Endothelial cell of umbilical vein (primary cell): ENCODE results near the gene KRT37. TPM values are rescaled to one million over a fixed set of nuclear protein-coding genes. Genes with fewer than 3 reads are reported as not detected.

ENCODE experiments used
- BruUV-seq: library from RNA; stranded (reverse); fragments of 400-500 nt; replicated peaks from 2 replicates; lab custom pipeline; 2021; lab: Mats Ljungman, UMichigan
- CTCF ChIA-PET: fragments of 300-600, 350-600 bp; sonication (Branson Sonifier 250); formaldehyde crosslinking; loops from one replicate; lab custom pipeline; 2021; ENCODE audit warnings: antibody characterized with exemption, inconsistent platforms; lab: Charles Lee
- POLR2A ChIA-PET: fragments of 300-600, 350-600 bp; sonication (Branson Sonifier 250); formaldehyde crosslinking; loops from one replicate; lab custom pipeline; 2021; ENCODE audit warnings: antibody characterized with exemption, inconsistent platforms; lab: Charles Lee
- DNase-seq: peaks from one replicate; pipeline ENCODE4 v3.0.0-alpha.2; 2011; ENCODE audit warnings: low read depth, low spot score
- FAIRE-seq: peaks from 2 replicates; lab custom pipeline; 2011; peaks lifted over from hg19 to GRCh38; lab: Jason Lieb, UNC
- H2AFZ ChIP-seq: 2 replicates; pipeline ENCODE4 v1.6.0; 2012; ENCODE audit warnings: low read depth, low read length, control low read depth, inconsistent platforms
- H3K27ac ChIP-seq: 2 replicates; pipeline ENCODE4 v1.5.1; 2011; ENCODE audit warnings: low read depth, mild to moderate bottlenecking, control low read depth, low read length, moderate library complexity; ENCODE audit not compliant: insufficient read depth
- H3K27me3 ChIP-seq, 2 experiments: 2 replicates each; pipeline versions ENCODE4 v1.6.0 to v1.6.1; 2011; ENCODE audit warnings: low read length in 2 of 2, mixed read lengths in 1 of 2; ENCODE audit not compliant: control insufficient read depth in 2 of 2, insufficient read depth in 2 of 2
- H3K36me3 ChIP-seq, 2 experiments: 2 replicates in 1 of 2; 3 replicates in 1 of 2; pipeline ENCODE4 v1.5.1; 2011; ENCODE audit warnings: low read length in 2 of 2, mild to moderate bottlenecking in 1 of 2, moderate library complexity in 1 of 2; ENCODE audit not compliant: control insufficient read depth in 2 of 2, insufficient read depth in 2 of 2; ENCODE audit errors: extremely low read depth in 1 of 2
- H3K4me1 ChIP-seq: 3 replicates; pipeline ENCODE4 v1.5.1; 2011; ENCODE audit warnings: mild to moderate bottlenecking, low read length; ENCODE audit not compliant: control insufficient read depth, insufficient read depth; ENCODE audit errors: extremely low read depth
- H3K4me2 ChIP-seq: 2 replicates; pipeline ENCODE4 v1.6.1; 2011; ENCODE audit warnings: low read length, control low read depth, mixed read lengths; ENCODE audit not compliant: insufficient read depth
- H3K4me3 ChIP-seq, 3 experiments: fragments of 200-600 bp in 1 of 3; sonication (generic), shearing (Covaris generic) in 1 of 3; replicated peaks in 1 of 3; 2 replicates each; pipeline ENCODE4 v1.5.1; 2011 to 2016; ENCODE audit warnings: control low read depth in 3 of 3, low read length in 3 of 3, mild to moderate bottlenecking in 2 of 3, inconsistent platforms in 1 of 3, low read depth in 1 of 3, moderate library complexity in 1 of 3; ENCODE audit not compliant: insufficient read depth in 1 of 3
- H3K79me2 ChIP-seq: 2 replicates; pipeline ENCODE4 v1.6.0; 2012; ENCODE audit warnings: low read length, inconsistent platforms; ENCODE audit not compliant: control insufficient read depth, insufficient read depth
- H3K9ac ChIP-seq: replicated peaks from 2 replicates; pipeline ENCODE3; 2011; ENCODE audit warnings: low read length, control low read depth; ENCODE audit not compliant: insufficient read depth; ENCODE audit errors: extremely low read depth
- H3K9me1 ChIP-seq: replicated peaks from 3 replicates; pipeline ENCODE4 v1.6.0; 2011; ENCODE audit warnings: mild to moderate bottlenecking, low read length; ENCODE audit not compliant: control insufficient read depth, insufficient read depth; ENCODE audit errors: extremely low read depth
- H3K9me3 ChIP-seq: replicated peaks from 2 replicates; pipeline ENCODE4 v1.5.1; 2012; ENCODE audit warnings: low read length, inconsistent platforms; ENCODE audit not compliant: control insufficient read depth, insufficient read depth
- H4K20me1 ChIP-seq: replicated peaks from 2 replicates; pipeline ENCODE3; 2011; ENCODE audit warnings: mild to moderate bottlenecking, low read length; ENCODE audit not compliant: control insufficient read depth, insufficient read depth; ENCODE audit errors: extremely low read depth
- CTCF ChIP-seq, 2 donors: IDR thresholded peaks; 1 replicate in 1 of 2; 2 replicates in 1 of 2; pipeline ENCODE4 v1.5.1; 2011; ENCODE audit warnings: low read length in 2 of 2, mild to moderate bottlenecking in 2 of 2, moderate library complexity in 2 of 2, control low read depth in 1 of 2, inconsistent platforms in 1 of 2, low read depth in 1 of 2; ENCODE audit not compliant: insufficient read depth in 1 of 2; ENCODE audit errors: extremely low read depth in 1 of 2
- EZH2 ChIP-seq: IDR thresholded peaks from 2 replicates; pipeline ENCODE4 v1.6.1; 2012; ENCODE audit warnings: borderline replicate concordance, low read depth, mild to moderate bottlenecking, moderate library complexity, low read length, inconsistent platforms; ENCODE audit not compliant: severe bottlenecking
- FOS ChIP-seq: IDR thresholded peaks from 2 replicates; pipeline ENCODE4 v1.6.1; 2011; ENCODE audit warnings: mild to moderate bottlenecking, low read length, moderate library complexity, borderline replicate concordance; ENCODE audit not compliant: insufficient read depth
- GATA2 ChIP-seq: IDR thresholded peaks from 2 replicates; pipeline ENCODE4 v1.7.0; 2011; ENCODE audit warnings: low read depth, mild to moderate bottlenecking, moderate library complexity, mixed read lengths, low read length; ENCODE audit not compliant: insufficient read length, insufficient read depth
- JUN ChIP-seq: IDR thresholded peaks from 2 replicates; pipeline ENCODE4 v1.6.1; 2011; ENCODE audit warnings: borderline replicate concordance, low read depth; ENCODE audit not compliant: insufficient read length, insufficient read depth
- MAX ChIP-seq: IDR thresholded peaks from 2 replicates; pipeline ENCODE4 v1.6.1; 2011; ENCODE audit not compliant: insufficient read depth, insufficient read length
- MYC ChIP-seq: IDR thresholded peaks from one replicate; pipeline ENCODE4 v1.6.1; 2011; ENCODE audit warnings: mild to moderate bottlenecking, low read depth, low read length
- POLR2A ChIP-seq: IDR thresholded peaks from 2 replicates; pipeline ENCODE4 v1.6.1; 2012; ENCODE audit warnings: low read depth, mild to moderate bottlenecking, control low read depth, low read length
- POLR2AphosphoS5 ChIP-seq: IDR thresholded peaks from 2 replicates; pipeline ENCODE4 v1.6.1; 2012; ENCODE audit warnings: low read depth, mild to moderate bottlenecking, control low read depth, low read length, moderate library complexity; ENCODE audit not compliant: insufficient read depth
- dilution Hi-C: fragments of 300-500 bp; cut with MboI; formaldehyde crosslinking; loops from one replicate; pipeline ENCODE4 v1.15.0; 2019; ENCODE audit warnings: low sequenced_read_pairs; ENCODE audit not compliant: extremely low pct_ligation_motif_present
- intact Hi-C: fragments of 100-400 bp; cut with micrococcal nuclease; formaldehyde crosslinking; loops from one replicate; pipeline ENCODE4 v1.10.0; 2022
- polyA plus RNA-seq, 4 experiments: library from polyadenylated mRNA; depleted of rRNA in 3 of 4; stranded (reverse) in 3 of 4; unstranded in 1 of 4; fragments of >200 nt; gene quantifications; 2 replicates each; pipeline versions ENCODE4 v1.2.1 to v1.2.3, GENCODE V29; 2011 to 2012; ENCODE audit warnings: missing spikeins in 1 of 4
- total RNA-seq: library from RNA; stranded (reverse); gene quantifications from 2 replicates; pipeline ENCODE4 v1.2.3, GENCODE V29; 2021

KRT37 gene
- total and polyA plus RNA-seq, 2 donors (not counting 3 experiments of a cell fraction or from before 2014, with no cell fraction given), result not detected

DNA sequence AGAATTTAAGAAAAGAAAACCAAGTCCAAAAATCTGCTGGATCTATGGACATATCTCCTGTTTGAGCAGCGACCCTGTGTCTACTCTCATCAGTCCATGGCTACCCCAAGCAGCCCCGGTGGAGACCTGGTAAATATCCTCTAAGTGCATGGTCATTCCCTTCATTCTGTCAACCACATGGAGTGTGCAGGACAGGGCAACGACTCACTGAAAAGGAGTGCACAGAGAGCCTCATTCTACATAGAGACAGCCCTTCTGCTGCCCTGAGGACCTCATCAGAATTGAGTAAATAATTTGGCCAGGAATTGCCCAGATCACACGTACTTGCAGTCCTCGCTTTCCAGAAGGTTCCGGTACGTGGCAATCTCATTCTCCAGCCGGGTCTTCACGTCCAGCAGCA is 13.4 kb upstream of the KRT37 start:
- no peaks in the 10 kb centered on the region for H4K20me1 ChIP-seq
- H3K36me3 ChIP-seq, result no peaks in the 10 kb centered on the region
- dilution Hi-C loops (no loop called here), intact Hi-C loops (no loop called here)
- TF ChIP-seq CTCF (IDR thresholded peaks at IDR 0.05; ENCODE audit: extremely low read depth in 1 of 2, insufficient read depth in 1 of 2, low read depth in 1 of 2, low read length in 2 of 2) (no peak), MYC (no peak), FOS (no peak), POLR2A (no peak), EZH2 (no peak), POLR2AphosphoS5 (no peak), GATA2 (no peak), MAX (no peak), JUN (no peak)
- DNase-seq (no peak), FAIRE-seq (no peak)
- ChIA-PET POLR2A (no interaction called here), CTCF (no interaction called here)
- H3K4me3 ChIP-seq, result no peak overlapping the region
- no peaks in the 10 kb centered on the region for H3K9me3 ChIP-seq
- no TSS peak for BruUV-seq
- no peak overlapping the region for H3K9ac ChIP-seq
- no peaks in the 10 kb centered on the region for H3K4me1 ChIP-seq
- H3K4me2 ChIP-seq, result no peak overlapping the region
- H2AFZ ChIP-seq, result no peak overlapping the region
- H3K79me2 ChIP-seq, result no peaks in the 10 kb centered on the region
- peaks cover 2 to 5% of the 10 kb centered on the region in 2 experiments for H3K27me3 ChIP-seq
- H3K9me1 ChIP-seq, result no peaks in the 10 kb centered on the region
- no peak overlapping the region for H3K27ac ChIP-seq
